NCI-H69 (cell line): ENCODE data around the gene COQ8A.
"Not testable (repeated sequence)": the region's sequence is repeated elsewhere in the genome, so short reads cannot be mapped to it uniquely, and the experiment has no call there.

Source experiments
- DNase-seq: peaks from one replicate; lab custom pipeline; 2025; lab: John Stamatoyannopoulos, UW

Gene COQ8A

DNA sequence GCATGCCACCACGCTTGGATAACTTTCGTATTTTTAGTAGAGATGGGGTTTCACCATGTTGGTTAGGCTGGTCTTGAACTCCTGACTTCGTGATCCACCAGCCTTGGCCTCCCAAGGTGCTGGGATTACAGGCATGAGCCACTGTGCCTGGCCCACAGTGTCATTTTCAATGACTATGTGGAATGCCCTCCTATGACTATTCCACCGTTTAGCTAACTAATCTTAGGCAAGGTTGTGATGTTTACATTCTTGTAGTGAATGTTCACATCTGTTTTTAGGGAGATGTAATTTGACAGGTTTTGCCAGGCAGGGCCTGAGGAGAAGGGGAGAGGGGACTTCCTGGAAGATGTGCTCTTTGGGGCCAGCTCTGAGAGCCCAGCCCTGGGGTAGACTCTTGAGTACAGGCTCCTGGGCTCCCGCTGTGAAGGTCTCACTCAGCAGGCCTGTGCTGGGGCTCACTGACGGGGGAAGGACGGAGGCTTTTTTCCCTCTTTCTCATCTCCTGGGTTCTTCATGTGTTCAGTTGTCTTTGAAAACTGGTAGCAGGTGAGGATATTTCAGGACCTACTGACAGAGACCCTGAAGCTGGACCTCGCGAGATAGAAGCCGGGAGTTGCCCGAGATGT is 13.2 kb downstream of the COQ8A start:
- no peak for DNase-seq

DNA sequence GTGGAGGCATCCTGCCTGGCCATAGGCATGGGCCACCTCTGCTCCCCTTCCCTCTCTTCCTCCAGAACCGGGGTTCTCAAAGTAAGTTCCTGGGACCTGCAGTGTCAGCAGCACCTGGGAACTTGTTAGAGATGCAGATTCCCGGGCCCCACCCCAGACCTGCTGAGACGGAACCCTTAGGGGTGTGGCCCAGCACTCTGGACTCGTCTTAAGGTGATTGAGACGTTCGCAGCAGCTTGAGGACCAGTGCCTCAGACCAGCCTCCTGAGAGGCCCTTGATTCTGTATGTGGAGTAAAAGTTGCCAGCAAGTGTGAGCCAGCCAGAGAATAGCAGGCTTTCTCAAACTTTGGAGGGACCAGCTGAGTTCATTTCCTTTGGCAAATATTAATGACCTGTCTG is 14.2 kb downstream of the COQ8A start:
- no peak for DNase-seq

DNA sequence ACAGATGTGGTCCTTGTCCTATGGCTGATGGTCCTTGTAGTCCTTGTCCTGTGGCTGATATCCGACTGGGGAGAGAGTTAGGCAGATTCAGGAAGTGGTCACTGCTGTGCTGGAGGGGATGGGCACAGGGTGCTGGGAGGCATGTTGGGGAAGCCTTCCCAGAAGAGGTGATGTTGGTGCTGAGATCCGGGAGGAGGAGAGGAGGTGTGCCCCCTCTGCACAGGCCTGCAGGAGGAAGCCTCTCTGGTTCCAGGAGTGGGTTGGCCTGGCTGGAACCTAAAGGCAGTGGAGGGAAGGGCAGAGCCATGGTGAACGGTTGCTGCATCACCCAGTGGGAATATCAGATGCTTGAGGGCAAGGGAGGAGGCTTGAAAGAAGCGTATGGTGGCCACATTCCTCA is 14.7 kb downstream of the COQ8A start:
- no peak for DNase-seq

DNA sequence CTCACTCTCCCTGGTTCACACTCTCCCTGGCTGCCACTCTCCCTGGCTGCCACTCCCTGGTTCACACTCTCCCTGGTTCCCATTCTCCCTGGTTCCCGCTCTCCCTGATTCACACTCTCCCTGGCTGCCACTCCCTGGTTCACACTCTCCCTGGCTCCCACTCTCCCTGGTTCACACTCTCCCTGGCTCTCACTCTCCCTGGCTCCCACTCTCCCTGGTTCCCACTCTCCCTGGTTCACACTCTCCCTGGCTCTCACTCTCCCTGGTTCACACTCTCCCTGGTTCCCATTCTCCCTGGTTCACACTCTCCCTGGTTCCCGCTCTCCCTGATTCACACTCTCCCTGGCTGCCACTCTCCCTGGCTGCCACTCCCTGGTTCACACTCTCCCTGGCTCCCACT is 15.8 kb downstream of the COQ8A start:
- not testable (repeated sequence) for DNase-seq

DNA sequence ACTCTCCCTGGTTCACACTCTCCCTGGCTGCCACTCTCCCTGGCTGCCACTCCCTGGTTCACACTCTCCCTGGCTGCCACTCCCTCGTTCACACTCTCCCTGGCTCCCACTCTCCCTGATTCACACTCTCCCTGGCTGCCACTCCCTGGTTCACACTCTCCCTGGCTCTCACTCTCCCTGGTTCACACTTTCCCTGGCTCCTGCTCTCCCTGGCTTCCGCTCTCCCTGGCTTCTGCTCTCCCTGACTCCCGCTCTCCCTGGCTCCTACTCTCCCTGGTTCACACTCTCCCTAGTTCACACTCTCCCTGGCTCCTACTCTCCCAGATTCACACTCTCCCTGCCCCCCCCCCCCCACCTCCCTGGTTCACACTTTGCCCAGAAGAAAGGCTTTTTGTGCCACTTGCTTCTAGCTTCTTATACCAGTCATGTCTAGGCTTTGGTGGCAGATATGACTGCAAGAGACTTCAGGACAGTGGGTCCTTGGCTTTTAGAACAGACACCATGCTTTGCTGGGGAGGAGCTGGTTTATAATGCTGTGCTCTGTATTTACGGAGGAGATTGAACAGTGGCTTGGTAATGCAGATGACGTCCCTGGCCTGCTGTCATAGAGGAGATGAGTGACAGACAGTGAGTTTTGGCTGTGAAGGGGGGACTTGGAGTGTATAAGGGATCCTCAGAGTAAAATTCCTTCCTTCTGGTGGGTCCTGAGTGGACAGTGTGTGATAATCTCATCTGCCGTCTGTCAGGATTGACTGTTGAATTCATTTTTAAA is 17.0 kb downstream of the COQ8A start:
- DNase-seq, result no peak

DNA sequence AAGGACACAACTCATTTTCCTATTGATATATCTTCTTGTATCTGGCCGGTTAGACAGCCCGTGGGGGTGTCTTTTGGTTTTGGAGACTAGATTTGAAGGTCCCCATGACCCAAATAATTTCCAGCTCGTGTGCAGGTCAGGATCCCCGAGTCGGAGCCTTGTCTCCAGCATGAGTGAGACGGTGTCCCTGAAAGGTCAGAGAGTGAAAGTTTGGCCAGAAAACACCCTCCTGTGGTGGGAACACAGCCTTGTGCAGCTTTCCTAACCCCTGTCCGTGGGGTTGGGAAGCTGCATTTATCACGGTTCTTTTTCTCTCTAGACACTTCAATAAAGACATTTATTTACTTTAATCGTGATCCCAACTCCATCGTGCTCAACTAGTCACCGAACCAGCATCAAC is 17.6 kb downstream of the COQ8A start:
- no peak for DNase-seq

DNA sequence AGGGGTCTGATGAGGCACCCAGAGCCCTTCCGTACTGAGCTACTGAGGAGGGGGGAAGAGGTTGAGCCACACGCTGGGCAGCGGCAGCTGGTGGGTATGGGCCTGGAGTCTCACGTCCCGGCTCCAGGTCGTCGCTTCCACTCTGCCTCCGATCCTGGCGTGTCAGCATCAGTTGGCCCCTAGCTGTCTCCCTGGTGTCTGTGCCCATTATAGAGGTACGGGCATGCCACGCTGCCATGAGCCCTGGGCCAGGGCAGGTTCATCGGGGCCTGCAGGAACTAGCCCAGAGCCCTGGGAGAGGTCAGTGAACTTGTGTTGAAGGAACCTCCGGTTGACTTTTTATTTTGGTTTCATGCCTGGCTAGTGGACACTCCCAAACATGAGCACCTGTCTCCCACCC is 18.2 kb downstream of the COQ8A start:
- no peak for DNase-seq

DNA sequence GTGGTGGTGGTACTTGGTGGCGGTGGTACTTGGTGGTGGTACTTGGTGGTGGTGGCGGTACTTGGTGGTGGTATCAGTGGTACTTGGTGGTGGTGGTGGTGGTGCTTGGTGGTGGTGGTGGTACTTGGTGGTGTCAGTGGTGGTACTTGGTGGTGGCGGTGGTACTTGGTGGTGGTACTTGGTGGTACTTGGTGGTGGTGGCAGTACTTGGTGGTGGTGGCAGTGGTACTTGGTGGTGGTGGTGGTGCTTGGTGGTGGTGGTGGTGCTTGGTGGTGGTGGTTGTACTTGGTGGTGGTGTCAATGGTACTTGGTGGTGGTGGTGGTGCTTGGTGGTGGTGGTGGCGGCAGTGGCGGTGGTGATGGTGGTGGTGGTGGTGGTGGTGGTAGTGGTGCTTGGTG is 20.2 kb downstream of the COQ8A start:
- no peak for DNase-seq

DNA sequence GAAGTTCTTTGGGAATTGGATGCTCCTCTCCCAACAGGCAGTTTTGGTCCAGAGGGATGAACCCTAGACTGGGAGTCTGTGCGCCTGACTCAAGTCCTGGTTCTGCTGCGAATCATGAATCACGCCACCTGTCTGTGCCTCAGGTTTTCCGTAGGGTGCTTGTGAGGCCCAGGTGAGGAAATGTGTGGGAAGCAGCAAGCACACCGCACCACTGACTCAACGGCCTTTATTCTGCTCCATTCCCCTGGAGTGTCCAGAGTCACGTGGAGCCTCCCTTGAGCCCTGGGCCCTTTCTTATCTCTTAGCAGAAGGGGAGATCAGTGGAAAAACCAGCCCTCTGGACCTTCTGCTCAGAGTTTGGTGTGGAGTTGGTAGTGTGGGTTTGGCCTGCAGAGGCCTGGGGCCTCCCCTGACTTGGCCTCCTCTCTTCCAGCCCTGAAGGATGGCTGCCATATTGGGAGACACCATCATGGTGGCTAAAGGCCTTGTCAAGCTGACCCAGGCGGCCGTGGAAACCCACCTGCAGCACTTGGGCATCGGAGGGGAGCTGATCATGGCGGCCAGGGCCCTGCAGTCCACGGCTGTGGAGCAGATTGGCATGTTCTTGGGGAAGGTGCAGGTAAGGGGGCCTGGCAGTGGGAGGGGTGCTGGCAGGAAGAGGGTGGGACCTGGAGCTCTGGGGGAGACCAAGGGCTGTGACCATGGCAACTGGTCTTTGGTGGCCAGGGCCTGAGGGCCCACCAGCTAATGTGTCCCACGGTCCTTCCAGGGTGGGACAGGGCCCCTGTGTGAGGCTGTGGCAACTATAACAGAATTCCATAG is 21.1 kb downstream of the COQ8A start:
- DNase-seq, result no peak

DNA sequence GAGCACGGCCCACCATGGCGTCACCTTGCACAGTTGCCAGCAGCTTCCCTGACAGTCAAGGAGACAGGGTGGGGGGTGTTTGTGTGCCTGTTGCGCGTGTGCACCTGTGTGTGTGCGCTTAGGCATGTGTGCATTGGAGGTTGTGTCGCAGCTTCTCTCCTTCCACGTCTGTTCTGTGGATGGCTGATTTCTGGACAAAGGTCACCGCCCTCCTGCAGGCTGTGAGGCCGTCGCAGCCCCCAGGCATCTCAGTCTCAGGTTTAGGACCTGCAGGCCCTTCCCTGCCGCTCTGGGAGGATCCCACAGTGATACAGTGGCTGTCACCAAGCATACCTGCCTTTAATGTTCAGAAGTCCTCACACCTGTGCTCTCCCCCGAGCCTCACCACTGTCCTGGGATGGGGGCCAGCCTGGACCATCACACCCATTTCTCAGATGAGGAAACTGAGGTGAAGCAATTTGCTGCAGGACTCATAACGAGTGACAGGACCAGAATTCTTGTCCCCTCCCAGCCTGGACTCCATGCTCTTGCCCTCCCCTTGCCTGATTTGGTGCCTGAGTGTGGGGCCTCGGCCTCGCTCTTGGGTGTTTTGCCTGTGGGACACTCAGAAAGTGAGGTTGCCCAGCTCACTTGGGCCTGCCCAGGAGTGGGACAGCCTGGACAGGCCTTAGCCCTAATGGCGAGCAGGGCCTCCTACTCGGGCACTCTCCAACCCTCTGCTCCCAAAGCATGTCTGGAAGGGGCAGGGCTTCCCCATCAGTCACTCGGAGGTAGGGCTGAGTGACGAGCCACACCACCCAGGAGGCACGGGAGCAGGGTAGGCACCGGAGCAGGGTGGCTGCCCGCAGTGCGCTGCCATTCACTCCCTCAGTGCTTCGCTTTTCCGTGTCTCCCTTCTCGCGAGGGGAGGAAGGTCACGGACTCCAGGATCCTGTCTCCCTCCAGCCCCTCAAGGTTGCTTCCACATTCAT is 22.6 kb downstream of the COQ8A start:
- DNase-seq, result no peak

DNA sequence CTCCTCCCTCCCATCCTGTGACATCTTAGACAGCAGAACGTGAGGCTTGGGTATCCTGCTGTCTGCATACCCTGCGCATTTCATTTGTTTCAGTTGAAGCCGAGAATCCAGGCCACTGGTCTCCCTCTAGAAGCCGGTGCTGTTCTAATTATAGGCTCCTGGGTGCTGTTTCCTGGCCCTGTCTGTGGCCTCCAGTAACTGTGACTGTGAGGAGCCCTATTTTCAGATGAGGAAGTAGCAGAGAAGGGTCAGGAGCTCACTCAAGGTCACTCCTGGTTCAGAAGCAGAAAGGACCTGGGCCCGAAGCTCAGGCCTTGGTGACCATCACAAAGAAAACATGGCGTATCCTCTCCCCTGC is 24.0 kb downstream of the COQ8A start:
- no peak for DNase-seq

DNA sequence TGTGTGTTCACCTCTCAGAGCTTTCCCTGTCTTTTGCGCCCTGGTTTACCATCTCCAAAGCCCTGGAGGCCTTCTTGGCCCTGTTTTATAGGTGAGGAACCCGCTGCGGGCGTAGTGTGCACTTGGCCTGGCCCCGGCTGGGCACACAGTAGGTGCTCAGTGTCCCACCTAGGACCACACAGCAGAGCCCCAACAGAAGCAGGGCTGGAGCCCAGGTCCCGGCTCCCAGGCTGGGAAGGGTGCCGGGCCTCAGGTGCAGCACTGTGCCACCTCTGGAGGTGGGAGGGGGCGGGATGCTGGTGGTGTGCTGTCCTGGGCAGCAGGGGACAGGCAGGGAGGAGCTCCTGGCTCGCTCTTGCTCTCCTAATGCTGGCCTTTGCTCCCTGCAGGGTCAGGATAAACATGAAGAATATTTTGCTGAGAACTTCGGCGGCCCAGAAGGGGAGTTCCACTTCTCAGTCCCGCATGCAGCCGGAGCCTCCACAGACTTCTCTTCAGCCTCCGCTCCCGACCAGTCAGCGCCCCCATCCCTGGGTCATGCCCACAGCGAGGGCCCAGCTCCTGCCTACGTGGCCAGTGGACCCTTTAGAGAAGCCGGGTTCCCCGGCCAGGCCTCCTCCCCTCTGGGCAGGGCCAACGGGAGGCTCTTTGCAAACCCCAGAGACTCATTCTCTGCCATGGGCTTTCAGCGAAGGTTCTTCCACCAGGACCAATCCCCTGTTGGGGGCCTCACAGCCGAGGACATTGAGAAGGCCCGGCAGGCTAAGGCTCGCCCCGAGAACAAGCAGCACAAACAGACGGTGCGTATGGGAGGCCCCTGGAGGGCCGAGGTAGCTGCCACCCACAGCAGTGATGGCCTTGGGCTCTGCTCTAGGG is 24.8 kb downstream of the COQ8A start:
- no peak for DNase-seq

DNA sequence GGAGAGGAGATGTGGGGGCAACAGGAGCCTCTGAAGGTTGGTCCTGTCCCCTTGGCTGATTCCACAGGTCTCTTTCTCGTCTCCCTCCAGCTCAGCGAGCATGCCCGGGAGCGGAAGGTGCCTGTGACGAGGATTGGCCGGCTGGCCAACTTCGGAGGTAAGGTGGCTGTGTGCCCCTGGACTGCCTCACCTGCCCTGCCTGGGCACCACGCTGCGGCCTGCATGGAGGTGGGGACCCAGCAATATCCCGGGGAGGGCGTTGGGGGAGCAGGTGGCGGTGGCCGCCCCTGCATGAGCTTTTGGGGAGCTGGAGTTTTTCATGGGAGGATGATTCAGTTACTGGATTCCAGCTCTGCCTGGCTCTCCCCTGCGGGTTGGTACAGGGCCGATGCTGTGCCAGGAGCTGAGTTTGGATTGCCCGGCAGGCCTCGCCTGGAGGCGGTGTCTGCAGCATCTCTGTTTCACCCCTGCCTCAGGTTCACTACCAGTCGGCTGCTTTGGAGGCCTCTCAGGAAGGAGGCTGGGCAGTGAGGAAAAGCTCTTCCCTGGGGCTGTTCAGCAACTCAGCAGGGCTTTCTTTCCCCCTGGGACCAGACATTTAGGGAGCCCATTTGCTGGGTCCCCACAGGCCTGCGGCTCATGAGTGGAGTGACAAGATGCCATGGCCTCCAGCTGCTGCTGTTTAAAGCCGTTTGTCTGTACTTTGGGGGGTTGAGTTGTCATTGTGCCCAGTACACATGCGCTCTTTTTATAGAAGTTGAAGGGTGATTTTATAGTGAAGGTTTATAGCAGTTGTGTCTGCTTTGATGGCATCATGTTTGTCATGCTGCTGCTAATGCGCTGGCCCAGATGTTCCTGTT is 25.7 kb downstream of the COQ8A start:
- DNase-seq, result no peak

DNA sequence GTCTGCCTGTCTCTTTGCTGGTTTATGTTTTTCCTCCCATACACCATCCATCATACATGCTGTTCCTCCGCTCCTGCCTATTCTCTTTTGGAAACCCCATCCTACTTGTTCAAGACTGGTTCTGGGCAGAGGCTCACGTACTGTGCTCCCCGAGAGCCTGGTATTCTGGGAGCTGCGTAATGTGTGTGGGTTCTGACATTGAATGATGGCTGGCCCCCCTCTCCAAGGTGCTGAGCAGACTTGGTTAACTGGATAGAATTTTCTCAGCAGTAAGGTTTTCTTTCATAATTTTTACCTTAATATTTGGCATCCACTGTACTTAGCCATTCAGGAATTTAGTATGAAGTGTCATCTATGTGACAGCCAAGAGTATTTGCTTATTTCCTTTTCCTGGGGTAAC is 26.6 kb downstream of the COQ8A start:
- DNase-seq, result no peak

DNA sequence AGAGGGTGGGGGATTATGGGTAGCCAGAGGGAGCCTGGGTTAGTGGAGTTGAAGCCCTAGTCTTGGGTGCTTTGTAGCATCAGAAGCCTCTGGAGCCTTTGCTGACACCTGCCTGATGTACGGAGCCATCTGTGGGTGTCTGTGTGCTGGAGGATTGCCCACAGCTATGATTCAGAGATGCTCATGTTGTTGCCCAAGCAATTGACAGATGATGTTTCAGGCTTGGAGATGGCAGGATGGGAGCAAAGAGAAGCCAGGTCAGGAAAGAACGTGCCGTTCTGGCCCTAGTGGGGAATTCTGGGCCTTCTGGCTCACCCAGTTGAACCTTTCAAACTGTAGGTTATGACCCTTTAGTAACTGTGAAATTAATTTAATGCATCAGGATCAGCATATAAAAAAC is 27.6 kb downstream of the COQ8A start:
- DNase-seq, result no peak

DNA sequence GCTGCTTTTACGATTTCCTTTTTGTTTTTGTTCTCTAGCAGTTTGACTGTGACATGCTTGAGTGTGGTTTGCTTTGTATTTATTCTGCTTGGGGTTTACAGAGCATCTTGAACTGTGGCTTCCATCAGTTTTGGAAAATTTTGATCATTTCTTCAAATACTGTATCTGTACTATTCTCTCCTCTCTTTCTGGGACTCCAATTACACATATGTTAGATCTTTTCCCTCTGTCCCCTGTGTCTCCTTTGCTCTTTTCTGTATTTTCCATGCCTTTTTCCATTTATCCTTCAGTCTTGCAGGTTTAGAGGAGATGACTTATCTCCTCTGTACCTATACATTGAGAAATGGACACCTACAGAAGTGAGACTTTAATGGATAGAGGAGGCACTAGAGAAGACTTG is 31.7 kb downstream of the COQ8A start:
- DNase-seq, result no peak

DNA sequence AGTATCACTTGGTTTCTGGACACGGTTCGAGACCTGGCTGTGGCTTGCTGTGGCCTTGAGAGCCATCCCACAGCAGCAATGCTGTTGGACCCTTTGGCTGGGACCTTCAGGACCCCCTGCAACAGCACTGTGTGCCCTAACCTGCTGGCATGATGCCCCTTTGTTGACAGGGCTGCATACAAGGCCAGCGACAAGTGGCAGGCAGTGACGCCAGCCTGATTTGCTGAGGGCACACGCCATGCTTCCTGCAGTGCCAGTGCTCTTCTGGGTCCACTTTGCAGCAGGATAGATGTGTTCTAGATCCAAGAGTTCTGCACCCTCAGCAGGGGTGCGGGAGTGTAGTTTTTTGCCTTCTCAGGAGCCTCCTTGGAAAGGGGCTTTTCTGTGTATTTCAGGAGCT is 32.8 kb downstream of the COQ8A start:
- DNase-seq, result no peak

DNA sequence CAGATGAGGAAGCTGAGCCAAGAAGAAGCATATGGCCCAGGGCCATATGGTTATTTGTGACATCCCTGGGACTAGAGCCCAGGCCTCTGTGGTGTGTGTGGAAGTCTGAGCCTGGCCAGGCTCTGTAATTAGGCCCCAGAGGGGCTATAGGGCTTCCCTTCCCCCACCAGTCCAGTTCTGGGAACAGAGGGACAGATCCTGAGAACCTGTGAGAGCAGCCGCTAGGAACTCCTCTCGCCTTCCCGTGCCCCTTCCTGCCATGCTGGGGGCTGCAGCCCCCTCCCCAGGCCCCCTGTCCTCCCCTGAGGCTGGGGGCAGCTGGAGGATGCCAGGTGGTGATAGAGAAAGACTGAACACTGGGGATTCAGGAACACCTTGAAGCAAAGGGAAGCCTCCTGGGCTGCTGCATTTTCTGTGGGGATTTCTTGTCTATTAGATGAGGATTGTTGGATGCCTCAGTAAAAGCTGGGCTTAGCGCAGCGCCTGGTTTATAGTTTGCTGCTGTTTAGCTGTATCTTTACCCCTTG is 33.3 kb downstream of the COQ8A start:
- peak; percentile 90 for DNase-seq

DNA sequence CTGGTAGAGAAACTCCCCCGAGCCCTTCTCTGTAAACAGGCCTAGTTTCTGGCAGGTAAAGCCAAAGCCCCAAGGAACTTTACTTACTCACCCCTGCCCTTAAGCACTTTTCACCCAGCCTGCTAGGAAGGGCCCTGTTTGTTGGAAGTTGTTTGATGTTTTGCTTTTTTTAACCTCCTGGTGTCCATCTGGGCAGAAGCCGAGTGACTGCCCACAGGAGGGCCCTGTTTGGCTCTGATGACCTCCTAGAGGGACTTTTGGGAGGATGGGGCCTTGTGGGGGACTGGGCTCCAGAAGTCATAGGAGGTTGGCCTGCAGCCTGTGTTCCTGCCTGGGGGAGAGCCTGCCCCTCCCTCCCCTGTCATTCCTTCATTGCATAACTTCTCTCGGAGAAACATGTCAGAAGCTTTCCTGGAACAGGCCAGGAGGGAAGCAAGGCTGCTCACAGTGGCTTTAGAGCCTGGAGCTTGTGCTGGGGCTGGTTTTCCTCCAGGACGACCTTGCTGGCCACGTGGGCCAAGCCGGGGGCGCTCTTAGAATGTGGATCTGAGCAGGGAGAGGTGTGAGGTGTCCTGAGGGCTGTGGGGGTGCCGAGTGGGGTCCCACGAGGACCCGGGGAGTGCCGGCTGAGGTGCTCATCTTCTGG is 33.9 kb downstream of the COQ8A start:
- DNase-seq, result no peak
